Measurements from ENCODE around the gene SPEG.

DNA sequence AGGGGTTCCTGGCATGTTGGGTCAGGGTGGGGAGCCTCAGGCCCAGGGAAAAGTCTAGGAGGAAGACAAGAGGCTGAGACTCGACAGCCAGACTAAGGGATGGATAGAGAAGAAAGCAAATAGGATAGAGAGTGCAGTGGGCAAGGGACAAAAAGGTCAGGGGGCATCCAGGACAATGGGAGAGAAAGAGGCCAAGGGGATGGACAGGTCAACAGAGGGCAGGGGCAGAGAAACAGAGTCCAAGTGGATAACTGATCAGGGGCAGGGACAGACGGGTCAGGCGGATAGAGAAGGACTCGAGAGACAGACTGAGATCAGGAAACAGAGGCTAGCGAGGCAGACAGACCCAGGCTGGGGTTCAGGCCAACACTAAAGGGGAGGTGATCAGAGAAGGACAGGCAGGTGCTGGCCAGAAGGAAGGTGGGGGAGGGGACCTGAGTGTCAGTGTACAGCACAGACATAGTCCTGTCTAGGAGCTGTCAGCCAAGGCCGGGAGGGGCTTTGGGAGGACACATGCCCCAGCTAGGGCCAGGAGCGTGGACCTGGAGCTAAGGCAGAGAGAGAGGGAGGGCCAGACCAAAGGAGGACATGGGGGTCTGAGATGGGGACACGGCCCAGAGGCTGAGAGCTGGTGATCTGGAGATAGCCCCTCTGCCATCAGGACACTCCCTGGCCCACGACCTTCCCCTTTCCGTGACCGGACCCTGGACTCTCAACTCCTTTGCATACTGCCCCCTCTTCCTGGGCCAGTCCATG lies 91.9 kb downstream of the SPEG start:
- TF ChIP-seq EZH2phosphoT487 (IDR thresholded peaks at IDR 0.05; ENCODE audit: borderline replicate concordance, low read length): no peak
- TF ChIP-seq EZH2 (IDR thresholded peaks at IDR 0.05; ENCODE audit: low read length, unreplicated experiment): no peak
- TF ChIP-seq, protein P1, sequence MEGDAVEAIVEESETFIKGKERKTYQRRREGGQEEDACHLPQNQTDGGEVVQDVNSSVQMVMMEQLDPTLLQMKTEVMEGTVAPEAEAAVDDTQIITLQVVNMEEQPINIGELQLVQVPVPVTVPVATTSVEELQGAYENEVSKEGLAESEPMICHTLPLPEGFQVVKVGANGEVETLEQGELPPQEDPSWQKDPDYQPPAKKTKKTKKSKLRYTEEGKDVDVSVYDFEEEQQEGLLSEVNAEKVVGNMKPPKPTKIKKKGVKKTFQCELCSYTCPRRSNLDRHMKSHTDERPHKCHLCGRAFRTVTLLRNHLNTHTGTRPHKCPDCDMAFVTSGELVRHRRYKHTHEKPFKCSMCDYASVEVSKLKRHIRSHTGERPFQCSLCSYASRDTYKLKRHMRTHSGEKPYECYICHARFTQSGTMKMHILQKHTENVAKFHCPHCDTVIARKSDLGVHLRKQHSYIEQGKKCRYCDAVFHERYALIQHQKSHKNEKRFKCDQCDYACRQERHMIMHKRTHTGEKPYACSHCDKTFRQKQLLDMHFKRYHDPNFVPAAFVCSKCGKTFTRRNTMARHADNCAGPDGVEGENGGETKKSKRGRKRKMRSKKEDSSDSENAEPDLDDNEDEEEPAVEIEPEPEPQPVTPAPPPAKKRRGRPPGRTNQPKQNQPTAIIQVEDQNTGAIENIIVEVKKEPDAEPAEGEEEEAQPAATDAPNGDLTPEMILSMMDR (conservative IDR thresholded peaks at IDR 0.05; ENCODE audit: low read depth, low read length): no peak

Data from PC-3 (cell line).